HuH-7 (cell line): Measurements from ENCODE around the gene MPZL3.

Experiments used
- DNase-seq: peaks from one replicate; pipeline ENCODE4 v3.0.0; 2011; ENCODE audit warnings: low spot score

MPZL3 gene

DNA sequence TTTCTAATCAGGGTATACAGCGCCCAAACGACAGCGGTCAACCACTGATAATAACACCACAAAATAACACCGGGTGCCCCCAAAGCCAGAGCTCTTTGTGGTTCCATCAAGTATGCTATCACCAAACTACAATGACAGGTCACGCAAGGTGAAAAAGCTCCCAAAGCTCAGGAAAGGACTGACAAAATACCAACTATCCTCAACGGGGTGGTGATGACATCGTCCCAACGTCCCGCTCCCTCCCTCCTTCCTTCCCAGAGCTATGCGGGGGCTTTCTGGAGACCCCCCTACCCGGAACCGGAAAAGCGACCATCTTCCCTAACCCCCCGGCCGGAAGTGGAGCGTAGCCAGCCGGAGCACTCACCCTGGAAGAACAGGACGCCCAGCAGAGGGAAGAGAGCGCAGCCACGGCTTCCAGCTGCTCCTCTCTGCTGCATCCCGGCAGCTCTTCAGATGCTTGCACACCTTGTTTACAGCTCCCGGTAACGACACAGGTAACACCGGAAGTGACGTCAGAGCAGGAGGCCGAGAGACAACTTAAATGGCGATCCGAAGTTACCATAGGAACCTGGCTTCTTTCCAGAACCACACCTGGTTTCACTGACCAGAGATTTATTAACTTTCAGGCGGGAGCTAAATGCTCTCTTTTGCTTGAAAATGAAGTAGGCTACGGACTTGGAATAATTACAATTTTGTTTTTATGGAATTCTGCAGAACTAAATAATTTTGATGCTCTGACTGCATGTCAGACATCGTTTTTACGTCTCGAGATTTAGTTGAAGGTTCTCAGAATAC lies at the start of gene MPZL3:
Gene MPZL3 (minus strand): TSS at position 508 of the 795 bp plus-strand sequence. CDS start 71 bp downstream, at position 437.
- DNase-seq = peak; percentile 65

GRCh38 chr11:118301600-118302195 lies 49.5 kb upstream of the MPZL3 start:
- DNase-seq = no peak

DNA sequence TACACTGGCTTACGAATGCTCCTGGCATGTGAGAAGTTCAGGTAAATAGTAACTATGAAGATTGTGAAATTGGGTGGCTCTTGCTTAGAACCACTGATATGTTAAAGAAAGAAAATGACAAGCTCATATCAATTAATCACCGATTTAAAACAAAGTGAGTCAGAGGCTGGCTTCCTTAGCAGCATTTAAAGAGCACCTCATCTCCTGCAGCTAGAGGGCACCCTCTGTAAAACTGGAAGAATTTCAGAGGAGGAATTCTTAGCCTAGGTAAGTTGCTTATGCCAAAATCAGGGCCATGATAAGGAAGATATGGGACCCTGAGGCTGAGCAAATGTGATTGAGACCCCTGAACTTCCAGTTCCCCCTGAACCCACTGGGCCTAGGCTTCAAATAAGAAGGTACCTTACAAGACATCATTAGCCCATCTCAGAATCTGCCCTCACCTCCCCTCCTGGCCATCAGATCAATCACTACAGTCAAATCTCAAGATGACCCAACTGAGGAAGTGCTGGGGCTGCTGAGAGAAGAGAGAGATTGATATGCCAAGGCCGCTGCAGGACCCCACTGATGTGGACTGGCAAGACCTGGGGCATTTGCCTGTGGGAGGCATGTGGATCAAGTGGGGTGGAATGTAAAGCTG lies 43.8 kb upstream of the MPZL3 start:
- DNase-seq = peak; percentile 31

- no peak for DNase-seq
Measured at GRCh38 chr11:118295199-118295598, 43.0 kb upstream of the MPZL3 start.

- DNase-seq = no peak
Measured at GRCh38 chr11:118294053-118294452, 41.9 kb upstream of the MPZL3 start.

GRCh38 chr11:118291477-118292135 lies 39.4 kb upstream of the MPZL3 start:
- DNase-seq = no peak

DNA sequence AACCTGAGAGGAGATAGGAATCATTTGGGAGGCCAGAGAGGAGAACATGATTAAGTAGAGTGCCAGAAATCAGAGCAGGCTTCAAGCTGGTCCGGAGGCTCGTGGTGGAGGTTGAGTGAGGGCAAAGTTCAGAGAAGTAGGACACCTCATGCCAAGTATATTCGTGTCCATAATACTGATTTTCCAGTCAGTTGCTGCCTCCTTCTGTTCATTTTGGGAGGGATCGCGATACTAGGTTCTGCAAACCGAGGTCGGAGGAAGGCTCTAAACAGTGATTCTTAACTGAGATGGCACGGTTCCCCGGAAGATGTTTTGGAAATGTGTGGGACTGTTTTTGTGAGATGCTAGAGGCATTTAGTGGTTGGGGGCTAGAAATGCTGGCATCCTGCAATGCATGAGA lies 38.8 kb upstream of the MPZL3 start:
- peak; percentile 47 for DNase-seq

DNA sequence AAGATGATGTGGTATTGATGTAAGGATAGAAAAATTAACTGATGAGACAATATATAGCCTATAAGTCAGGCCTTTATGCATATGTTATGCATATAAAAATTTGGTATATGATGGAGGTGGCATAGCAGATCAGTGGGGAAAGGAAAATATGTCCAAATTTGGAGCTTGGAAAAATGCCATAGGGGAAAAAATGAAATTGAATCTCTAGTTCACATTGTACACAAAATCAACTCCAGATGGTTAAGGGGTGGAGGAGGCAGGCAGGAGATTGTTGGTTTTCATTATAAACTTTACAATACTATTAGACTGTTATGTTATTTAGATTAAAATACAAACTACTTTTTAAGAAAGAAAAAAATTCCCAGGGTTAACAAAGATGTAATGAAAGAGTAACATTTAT lies 37.2 kb upstream of the MPZL3 start:
- no peak for DNase-seq

GRCh38 chr11:118287006-118287405 lies 34.8 kb upstream of the MPZL3 start:
- DNase-seq = no peak

GRCh38 chr11:118286545-118286944 lies 34.4 kb upstream of the MPZL3 start:
- DNase-seq = no peak

DNA sequence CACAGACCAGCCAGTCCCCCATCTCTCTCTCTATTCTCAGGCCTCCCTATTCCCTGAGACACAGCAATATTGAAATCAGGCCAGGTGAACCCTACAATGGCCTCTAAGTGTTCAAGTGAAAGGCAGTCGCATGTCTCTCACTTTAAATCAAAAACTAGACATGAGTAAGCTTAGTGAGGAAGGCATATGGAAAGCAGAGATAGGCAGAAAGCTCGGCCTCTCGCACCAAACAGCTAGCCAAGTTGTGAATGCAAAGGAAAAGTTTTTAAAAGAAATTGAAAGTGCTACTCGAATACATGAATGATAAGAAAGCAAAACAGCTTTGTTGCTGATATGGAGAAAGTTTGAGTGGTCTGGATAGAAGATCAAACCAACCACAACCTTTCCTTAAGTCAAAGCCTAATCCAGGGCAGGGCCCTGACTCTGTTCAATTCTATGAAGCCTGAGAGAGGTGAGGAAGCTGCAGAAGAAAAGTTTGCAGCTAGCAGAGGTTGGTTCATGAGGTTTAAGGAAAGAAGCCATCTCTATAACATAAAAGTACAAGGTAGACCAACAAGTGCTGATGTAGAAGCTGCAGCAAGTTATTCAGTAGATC lies 31.7 kb upstream of the MPZL3 start:
- no peak for DNase-seq

DNA sequence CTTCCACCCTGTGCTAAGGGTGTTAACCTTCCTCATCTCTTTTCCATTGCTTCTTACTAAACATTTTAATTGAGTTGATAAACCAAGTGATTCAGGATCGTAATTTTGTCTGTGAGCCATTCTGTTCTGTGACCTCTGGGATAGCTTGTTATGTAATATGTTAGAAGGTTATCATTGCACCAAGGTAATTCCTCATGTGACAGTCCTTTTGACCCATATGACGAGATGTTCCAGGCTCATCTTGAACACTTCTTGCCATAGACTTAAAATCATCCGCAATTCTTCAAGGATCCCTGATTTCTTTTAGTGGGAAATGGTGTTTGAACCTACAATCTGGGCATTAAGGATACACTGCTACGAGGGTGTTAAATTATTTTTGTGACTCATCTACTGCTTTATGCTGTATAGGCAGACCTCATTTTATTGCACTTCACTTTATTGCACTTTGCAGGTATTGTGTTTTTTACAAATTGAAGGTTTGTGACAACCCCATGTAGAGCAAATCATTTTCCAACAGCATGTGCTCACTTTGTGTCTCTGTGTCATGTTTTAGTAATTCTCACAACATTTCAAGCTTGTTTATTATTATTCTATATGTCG lies 31.0 kb upstream of the MPZL3 start:
- no peak for DNase-seq

GRCh38 chr11:118282606-118283005 lies 30.4 kb upstream of the MPZL3 start:
- no peak for DNase-seq

DNA sequence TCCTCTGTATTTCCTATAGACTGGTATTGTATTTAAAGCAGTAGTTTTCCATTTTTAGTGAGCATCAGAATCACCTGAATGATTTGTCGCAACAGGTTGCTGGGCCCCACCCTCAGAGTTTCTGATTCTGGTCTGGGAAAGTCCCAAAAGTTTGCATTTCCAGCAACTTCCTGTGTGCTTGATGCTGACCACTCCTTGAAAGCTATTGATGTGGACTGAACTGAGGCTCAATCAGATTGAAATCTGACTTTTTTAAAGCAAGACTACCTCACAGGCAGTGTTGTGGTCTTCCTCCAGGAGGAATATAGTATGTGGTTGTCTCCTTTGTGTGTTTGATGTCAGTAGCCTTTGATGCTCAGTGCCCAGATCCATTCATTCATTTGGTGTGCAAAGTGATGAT lies 29.1 kb upstream of the MPZL3 start:
- no peak for DNase-seq

DNA sequence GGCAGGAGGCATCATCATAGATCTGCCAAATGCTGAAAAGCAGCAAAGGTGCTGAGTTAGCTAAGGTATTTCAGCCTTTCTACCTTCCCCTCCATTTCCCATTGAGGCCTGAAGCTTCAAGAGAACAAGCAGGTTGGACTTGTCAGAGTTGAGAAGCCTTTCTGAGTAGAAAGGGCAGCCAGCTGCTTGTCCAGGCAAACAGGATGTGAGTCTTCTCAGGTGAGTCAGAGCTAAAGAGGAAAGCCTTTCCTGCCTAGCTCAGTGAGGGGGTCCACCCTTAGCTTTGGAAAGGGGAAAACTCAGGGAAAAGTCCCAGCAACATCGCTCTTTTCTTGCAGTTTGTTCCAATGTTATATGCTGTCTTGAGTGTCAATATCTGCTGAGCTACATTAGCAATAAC lies 25.1 kb upstream of the MPZL3 start:
- no peak for DNase-seq

GRCh38 chr11:118276422-118276821 lies 24.3 kb upstream of the MPZL3 start:
- no peak for DNase-seq

DNA sequence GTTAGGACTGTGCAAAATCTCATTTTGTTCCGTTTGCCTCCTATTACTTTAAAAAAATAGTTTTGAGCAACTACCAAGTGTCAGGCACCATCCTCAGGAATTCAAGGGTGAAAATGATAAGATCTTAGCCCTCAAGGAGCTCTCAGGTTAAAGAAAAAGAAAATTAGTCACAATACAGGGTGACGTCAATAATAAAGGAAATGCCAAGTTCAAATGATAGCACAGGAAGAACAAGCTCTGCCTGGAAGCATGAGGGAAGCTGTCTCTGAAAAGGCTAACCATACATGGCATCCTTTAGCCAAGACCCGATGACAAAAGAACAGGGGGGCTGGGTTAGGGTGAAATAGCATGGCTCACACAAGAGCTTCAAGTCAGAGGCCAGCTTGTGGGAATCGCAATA lies 23.0 kb upstream of the MPZL3 start:
- no peak for DNase-seq

DNA sequence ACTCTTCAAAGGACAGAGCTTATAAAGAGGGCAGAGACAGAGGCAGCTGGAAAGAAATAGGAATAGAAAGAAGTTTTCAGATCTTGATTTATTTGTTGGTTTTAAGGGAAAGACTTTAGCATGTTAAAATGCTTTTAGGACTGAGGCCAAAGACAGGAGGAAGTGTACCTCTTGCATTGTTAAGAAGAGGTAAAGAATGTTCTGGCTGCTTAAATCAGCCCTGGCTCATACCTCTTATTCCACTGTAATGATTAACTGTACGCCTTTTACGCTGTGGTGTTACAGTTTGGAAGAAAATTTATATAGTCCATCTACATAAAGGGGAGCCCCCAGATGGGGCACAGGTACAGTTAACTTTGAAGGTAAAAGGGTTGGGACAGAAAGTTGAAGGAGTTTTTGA lies 22.0 kb upstream of the MPZL3 start:
- no peak for DNase-seq

DNA sequence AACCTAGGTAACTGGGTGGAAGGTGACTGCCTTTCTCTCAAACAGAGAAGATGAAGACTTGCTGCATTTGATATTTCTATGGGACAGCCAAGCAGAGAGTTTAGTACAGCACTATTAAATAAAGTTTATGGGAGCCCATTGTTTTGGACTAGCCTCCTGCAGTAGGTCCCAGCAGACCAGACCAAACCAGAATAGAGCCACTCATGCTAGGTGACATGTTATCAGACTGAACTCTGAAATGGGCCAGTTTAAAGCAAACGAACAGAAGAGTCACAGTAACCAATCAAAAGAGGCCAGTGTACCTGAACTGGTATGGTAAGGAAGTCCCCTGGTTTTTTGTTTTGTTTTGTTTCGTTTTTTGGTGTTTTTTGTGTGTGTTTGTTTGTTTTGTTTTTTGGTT lies 19.8 kb upstream of the MPZL3 start:
- no peak for DNase-seq

DNA sequence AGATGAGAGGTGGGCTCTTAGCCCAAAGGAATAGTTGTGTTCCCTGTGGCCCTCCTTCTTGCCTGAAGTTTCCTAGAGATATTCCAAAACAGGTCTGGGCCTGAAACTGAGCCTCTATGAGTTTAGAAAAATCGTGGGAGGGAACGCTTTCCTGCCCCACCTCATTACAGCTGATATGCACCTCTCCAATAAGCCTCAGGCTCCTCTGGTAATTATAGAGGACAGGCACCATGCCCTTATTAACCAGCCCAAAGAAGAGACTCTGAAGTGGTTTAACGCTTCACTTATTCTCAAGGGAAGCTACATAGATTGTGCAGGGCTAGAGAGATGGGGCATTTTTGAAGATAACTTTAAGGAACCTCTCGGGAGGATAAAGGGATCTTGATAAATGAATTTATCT lies 15.3 kb upstream of the MPZL3 start:
- DNase-seq = no peak

- DNase-seq = no peak
Measured at GRCh38 chr11:118265954-118266353, 13.8 kb upstream of the MPZL3 start.
